ENCODE results near the gene TMEM87B. TPM values are rescaled to one million over a fixed set of nuclear protein-coding genes. Genes with fewer than 3 reads are reported as not detected.
"Not testable (repeated sequence)": the region's sequence is repeated elsewhere in the genome, so short reads cannot be mapped to it uniquely, and the experiment has no call there.

Gene TMEM87B
- total RNA-seq, 1 experiment from 2014 or later = 15.4 TPM

DNA sequence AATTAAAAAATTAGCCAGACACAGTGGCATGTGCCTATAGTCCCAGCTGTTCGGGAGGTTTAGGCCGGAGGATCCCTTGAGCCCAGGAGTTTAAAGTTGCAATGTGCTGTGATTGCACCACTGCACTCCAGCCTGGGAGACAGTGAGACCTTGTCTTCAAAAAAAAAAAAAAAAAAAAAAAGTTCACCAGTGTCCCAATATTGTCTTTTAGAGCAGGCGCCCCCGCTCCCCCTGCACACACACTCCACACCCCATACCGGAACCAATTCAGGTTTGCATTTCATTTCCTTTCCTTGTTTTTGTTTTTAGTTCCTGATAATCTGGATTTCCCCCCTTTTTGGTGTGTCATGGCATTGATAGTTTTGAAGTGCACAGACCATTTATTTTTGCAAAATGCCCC, 10.4 kb downstream of the TMEM87B start:
- no peak for DNase-seq (ENCODE audit: low read depth)

- peak; percentile 60 for DNase-seq (ENCODE audit: low read depth)
Observed at GRCh38 chr2:112065966-112066365, 10.9 kb downstream of the TMEM87B start.

GRCh38 chr2:112069794-112070193, 14.7 kb downstream of the TMEM87B start:
- not testable (repeated sequence) for DNase-seq (ENCODE audit: low read depth)

DNA sequence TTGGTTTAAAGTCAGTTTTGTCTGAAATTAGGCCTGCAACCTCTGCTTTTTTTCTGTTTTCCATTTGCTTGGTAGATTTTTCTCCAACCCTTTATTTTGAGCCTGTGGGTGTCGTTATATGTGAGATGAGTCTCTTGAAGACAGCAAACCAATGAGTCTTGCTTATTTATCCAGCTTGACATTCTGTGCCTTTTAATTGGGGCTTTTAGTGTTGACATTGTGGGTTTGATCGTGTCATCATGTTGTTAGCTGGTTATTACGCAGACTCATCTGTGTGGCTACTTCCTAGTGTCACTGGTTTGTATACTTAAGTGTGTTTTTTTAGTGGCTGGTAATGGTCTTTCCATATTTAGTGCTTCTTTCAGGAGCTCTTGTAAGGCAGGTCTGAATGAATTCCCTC, 18.8 kb downstream of the TMEM87B start:
- no peak for DNase-seq (ENCODE audit: low read depth)

DNA sequence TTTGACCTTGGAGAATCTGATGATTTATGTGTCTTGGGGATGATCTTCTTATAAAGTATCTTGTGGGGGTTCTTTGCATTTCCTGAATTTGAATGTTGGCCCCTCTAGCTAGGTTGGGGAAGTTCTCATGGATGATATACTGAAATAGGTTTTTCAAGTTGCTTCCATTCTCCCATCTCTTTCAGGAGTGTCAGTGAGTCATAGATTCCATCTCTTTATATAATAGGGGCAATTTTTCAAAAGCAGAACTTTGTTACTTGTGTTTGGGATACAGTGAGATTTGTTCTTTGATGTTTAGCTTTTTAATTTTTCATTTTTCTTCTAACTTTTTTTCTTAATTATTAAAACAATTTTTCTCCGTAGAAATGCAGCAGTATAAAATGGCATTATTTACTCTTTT, 19.4 kb downstream of the TMEM87B start:
- no peak for DNase-seq (ENCODE audit: low read depth)

DNA sequence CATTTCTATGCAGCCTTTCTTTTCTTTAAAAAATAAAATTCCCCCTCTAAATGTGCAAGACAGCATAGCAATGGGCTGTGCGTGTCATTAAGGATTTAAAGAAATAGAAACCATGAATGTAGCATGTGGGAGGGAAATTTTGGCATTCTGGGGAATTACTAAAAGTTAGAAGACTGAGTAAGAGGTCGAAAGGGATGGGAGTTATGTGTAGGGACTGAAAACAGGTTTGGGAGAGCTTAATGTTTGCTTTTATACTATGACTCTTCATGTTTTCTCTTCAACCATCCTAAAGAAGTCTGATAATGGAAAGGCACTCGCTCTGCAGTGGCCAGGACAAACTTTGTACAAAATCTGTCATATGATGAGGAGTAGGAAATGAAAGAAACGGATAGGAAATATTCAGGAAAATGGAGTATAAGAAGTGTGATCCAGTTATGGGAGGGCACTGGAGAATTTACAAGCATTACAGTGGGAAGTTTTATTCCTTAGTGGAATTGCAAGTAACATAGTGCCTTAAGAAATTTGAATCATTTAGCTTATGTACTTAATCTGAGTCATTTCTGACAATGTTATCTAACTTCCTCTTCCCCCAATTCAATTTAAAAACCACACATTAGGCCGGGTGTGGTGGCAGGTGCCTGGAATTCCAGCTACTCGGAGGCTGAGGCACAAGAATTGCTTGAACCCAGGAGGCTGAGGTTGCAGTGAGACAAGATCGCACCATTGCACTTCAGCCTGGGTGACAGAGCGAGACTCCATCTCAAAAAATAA, 20.6 kb downstream of the TMEM87B start:
- peak; percentile 80 for DNase-seq (ENCODE audit: low read depth)

- DNase-seq (ENCODE audit: low read depth) = peak; percentile 7
Observed at GRCh38 chr2:112077814-112078213, 22.7 kb downstream of the TMEM87B start.

- DNase-seq (ENCODE audit: low read depth) = no peak
Observed at GRCh38 chr2:112081262-112081661, 26.2 kb downstream of the TMEM87B start.

GRCh38 chr2:112084689-112085374, 29.8 kb downstream of the TMEM87B start:
- DNase-seq (ENCODE audit: low read depth) = no peak

DNA sequence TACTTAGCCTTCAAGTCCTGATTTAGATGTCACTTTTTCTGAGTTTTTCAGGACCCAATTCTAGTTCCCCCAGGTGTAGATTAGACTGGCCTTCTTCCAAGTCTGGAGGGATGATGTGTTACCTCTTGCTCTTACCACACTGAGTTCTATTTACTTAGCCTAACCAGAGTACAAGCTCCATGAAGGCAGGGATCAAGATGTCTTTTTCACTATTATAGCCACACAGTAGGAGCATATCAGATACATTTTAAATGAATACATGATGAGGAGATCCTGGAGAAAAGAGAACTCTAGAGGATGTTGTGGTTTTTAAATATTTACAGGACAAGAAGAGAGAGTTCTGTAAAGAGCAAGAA, 30.3 kb downstream of the TMEM87B start:
- DNase-seq (ENCODE audit: low read depth) = no peak

GRCh38 chr2:112085916-112086669, 31.0 kb downstream of the TMEM87B start:
- no peak for DNase-seq (ENCODE audit: low read depth)

GRCh38 chr2:112087346-112088020, 32.4 kb downstream of the TMEM87B start:
- no peak for DNase-seq (ENCODE audit: low read depth)

- no peak for DNase-seq (ENCODE audit: low read depth)
Observed at GRCh38 chr2:112089375-112089774, 34.3 kb downstream of the TMEM87B start.

GRCh38 chr2:112092286-112093041, 37.4 kb downstream of the TMEM87B start:
- peak; percentile 80 for DNase-seq (ENCODE audit: low read depth)

DNA sequence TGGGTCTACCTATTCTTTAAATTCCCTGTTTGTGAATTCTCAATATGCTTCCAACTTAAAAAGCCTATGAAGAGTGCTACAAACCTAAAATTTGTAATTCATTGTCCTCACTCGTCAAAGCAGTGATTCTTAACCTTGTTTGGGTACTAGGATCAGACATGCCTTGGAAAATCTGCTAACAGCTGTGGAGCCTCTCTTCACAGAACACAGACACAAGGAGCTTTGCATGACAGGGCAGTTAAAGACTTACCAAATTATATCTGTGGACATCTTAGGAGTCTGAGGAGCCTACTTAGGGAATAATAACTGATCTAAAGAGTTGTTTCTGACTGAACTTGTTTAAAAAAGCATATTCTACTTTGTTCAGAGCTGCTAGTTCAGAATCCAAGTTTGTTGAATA, 38.1 kb downstream of the TMEM87B start:
- no peak for DNase-seq (ENCODE audit: low read depth)

DNA sequence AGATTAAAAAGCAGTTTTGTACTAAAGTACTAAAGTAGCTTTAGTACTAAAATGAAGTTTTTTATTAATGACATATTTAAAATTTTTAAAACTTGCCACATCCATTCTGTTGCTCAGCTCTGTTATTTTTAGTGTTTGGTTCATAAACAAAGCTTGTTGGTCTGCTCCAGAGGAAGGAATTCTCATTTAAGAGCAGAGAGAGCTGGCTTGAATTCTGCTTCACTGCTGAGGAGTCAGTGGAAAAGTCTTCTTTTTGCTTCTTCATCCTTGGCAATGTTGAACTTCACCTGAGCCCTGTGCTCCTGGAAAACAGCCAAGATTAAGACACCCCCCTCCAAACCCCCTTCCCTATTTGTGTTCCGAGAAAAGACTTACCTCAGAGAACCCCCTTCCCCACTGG, 40.6 kb downstream of the TMEM87B start:
- no peak for DNase-seq (ENCODE audit: low read depth)

GRCh38 chr2:112096098-112096497, 41.0 kb downstream of the TMEM87B start:
- DNase-seq (ENCODE audit: low read depth) = no peak

DNA sequence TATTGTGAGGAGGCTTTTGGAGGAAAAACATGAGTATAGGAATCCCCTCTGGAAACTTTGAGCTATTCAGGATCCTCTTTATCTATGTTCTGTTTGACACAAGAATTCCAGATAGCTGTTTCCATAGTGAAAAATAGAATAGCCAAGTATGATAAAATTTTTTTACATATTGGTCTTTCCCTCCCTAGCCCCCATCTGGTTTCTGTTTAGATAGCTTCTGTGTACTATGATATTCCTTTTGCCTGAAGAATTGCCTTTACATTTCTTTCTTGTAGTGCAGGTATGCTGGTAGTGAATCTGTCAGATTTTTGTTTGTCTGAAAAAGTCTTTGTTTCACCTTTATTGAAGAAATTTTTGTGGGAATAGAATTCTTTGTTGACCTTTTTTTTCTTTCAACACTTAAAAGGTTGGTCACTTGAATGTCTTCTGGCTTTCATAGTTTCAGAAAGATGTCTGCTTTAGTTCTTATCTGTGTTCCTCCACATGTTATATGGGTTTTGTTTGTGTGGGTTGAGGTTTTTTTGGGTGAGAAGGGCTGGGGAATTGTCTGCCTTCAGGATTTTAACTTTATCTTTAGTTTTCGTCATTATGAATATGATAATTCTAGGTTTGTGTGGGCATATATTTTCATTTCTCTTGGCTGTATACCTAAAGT, 53.2 kb downstream of the TMEM87B start:
- no peak for DNase-seq (ENCODE audit: low read depth)

GRCh38 chr2:112109278-112109677, 54.2 kb downstream of the TMEM87B start:
- DNase-seq (ENCODE audit: low read depth) = no peak

GRCh38 chr2:112110966-112111365, 55.9 kb downstream of the TMEM87B start:
- no peak for DNase-seq (ENCODE audit: low read depth)
